Measurements from ENCODE around the gene POLR2M.

Gene POLR2M

GRCh38 chr15:57706405-57707209 is at the start of gene POLR2M:
Gene POLR2M, plus strand, starts transcription at chr15:57706714. Its CDS starts 129 bp downstream, at chr15:57706843.
- DNase-seq = peak; percentile 84

- DNase-seq = no peak
Observed at GRCh38 chr15:57657619-57658018, 48.9 kb upstream of the POLR2M start.

- DNase-seq = no peak
Observed at GRCh38 chr15:57662091-57662744, 44.3 kb upstream of the POLR2M start.

- DNase-seq = no peak
Observed at GRCh38 chr15:57662802-57663201, 43.7 kb upstream of the POLR2M start.

GRCh38 chr15:57663262-57663661 is 43.3 kb upstream of the POLR2M start:
- DNase-seq = no peak

GRCh38 chr15:57665194-57665593 is 41.3 kb upstream of the POLR2M start:
- DNase-seq = no peak

- DNase-seq = no peak
Observed at GRCh38 chr15:57665939-57666338, 40.6 kb upstream of the POLR2M start.

- DNase-seq = no peak
Observed at GRCh38 chr15:57667171-57667849, 39.2 kb upstream of the POLR2M start.

- DNase-seq = no peak
Observed at GRCh38 chr15:57668016-57668415, 38.5 kb upstream of the POLR2M start.

GRCh38 chr15:57671636-57672035 is 34.9 kb upstream of the POLR2M start:
- no peak for DNase-seq

GRCh38 chr15:57675481-57676181 is 30.9 kb upstream of the POLR2M start:
- DNase-seq = no peak

GRCh38 chr15:57676585-57676984 is 29.9 kb upstream of the POLR2M start:
- no peak for DNase-seq

GRCh38 chr15:57677204-57677603 is 29.3 kb upstream of the POLR2M start:
- no peak for DNase-seq

- DNase-seq = no peak
Observed at GRCh38 chr15:57680021-57680420, 26.5 kb upstream of the POLR2M start.

- no peak for DNase-seq
Observed at GRCh38 chr15:57681011-57681410, 25.5 kb upstream of the POLR2M start.

- DNase-seq = no peak
Observed at GRCh38 chr15:57683481-57683880, 23.0 kb upstream of the POLR2M start.

- DNase-seq = no peak
Observed at GRCh38 chr15:57684491-57685151, 21.9 kb upstream of the POLR2M start.

GRCh38 chr15:57685306-57686095 is 21.0 kb upstream of the POLR2M start:
- DNase-seq = no peak

GRCh38 chr15:57686657-57687056 is 19.9 kb upstream of the POLR2M start:
- no peak for DNase-seq

- DNase-seq = no peak
Observed at GRCh38 chr15:57690341-57690966, 16.1 kb upstream of the POLR2M start.

- DNase-seq = no peak
Observed at GRCh38 chr15:57691082-57691481, 15.4 kb upstream of the POLR2M start.
